K562 treated with DMSO at 1 percent for 4 hours (cell line): ENCODE data around the gene RBM46. TPM values are rescaled to one million over a fixed set of nuclear protein-coding genes. Genes with fewer than 3 reads are reported as not detected.

Experiments
- total RNA-seq: library from RNA; unstranded; fragments of 300-600 nt; gene quantifications from 2 replicates; pipeline ENCODE4 v1.2.3, GENCODE V29; 2022; ENCODE audit not compliant: insufficient read depth

Gene RBM46
- not detected in 2 replicates for total RNA-seq

DNA sequence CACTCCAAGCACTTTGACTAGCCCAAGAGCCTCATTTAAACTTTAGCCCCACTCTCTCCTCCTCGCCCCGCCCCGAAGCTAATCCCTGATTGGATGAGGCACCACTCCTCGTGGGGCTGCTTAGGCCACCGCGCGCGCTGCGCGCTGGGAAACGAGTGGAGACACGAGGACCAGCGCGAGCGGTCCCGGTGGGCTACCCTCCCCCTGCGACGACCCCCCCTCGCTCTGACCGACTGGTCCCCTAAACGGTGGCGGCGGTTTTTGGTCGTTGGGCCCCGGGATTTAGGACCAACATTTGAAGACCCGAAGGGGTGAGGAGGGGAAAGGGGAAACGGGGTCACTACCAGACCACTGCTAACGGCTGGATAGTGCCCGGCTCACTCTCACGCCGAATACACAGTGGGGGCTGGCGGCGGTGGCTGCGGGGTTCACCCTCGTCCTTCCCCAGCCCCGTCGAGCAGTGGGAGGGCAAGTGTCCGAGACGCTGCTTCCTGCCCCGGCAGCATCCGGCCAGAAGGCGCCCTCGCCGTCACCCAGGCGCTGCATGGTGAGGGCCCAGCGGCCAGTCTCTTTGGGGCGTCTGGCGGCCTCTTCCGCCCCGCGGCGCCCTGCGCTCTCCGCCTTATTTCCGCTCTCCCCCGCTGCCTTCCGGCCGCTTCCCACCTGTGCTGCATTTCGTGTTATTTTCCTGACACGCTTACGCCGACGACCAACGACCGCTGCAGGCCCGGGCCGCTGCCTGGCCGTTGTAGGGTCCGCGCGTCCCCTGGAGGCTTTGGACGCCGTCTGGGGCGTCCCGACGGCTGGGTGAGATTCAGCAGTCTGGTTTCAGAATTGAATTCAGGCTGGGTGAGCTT is at the start of gene RBM46:
Gene RBM46 (plus strand): TSS at position 147 of the 857 bp plus-strand sequence. CDS start 15,481 bp downstream, outside the sequence.

GRCh38 chr4:154743683-154744340 is 37.3 kb upstream of the RBM46 start, which contains the start of gene LRAT:
Gene LRAT, plus strand, starts transcription at chr4:154744000. Its CDS starts 327 bp downstream, at chr4:154744327.

Other genes starting within 250 kb of the RBM46 start
- 40.3 and 45.5 TPM in 2 replicates for gene PLRG1, start 230.9 kb upstream of the RBM46 start, total RNA-seq
- not detected in 2 replicates for gene FGB, start 218.3 kb upstream of the RBM46 start, total RNA-seq
- gene FGA, start 190.5 kb upstream of the RBM46 start, total RNA-seq = not detected in 2 replicates
- not detected in 2 replicates for gene FGG, start 168.6 kb upstream of the RBM46 start, total RNA-seq
- not detected in 2 replicates for gene LRAT, start 37.3 kb upstream of the RBM46 start, total RNA-seq